GM23248 (cell line): ENCODE data around the gene CASZ1.

ENCODE experiments used
- EZH2 ChIP-seq: fragments of 200-600 bp; sonication (generic); IDR thresholded peaks from 2 replicates; pipeline ENCODE4 v1.6.1; 2018; ENCODE audit warnings: antibody characterized with exemption, mild to moderate bottlenecking; ENCODE audit not compliant: insufficient read depth, poor library complexity, severe bottlenecking
- EZH2phosphoT487 ChIP-seq: fragments of 200-600 bp; sonication (generic); IDR thresholded peaks from 2 replicates; pipeline ENCODE4 v1.6.1; 2018; ENCODE audit warnings: antibody characterized with exemption, moderate library complexity, mild to moderate bottlenecking, low read depth; ENCODE audit not compliant: insufficient read depth

GRCh38 chr1:10709165-10709564 lies 87.3 kb downstream of the CASZ1 start:
- TF ChIP-seq EZH2phosphoT487 (no peak), EZH2 (no peak)
